ENCODE data around the gene CRYL1.

Gene CRYL1

DNA sequence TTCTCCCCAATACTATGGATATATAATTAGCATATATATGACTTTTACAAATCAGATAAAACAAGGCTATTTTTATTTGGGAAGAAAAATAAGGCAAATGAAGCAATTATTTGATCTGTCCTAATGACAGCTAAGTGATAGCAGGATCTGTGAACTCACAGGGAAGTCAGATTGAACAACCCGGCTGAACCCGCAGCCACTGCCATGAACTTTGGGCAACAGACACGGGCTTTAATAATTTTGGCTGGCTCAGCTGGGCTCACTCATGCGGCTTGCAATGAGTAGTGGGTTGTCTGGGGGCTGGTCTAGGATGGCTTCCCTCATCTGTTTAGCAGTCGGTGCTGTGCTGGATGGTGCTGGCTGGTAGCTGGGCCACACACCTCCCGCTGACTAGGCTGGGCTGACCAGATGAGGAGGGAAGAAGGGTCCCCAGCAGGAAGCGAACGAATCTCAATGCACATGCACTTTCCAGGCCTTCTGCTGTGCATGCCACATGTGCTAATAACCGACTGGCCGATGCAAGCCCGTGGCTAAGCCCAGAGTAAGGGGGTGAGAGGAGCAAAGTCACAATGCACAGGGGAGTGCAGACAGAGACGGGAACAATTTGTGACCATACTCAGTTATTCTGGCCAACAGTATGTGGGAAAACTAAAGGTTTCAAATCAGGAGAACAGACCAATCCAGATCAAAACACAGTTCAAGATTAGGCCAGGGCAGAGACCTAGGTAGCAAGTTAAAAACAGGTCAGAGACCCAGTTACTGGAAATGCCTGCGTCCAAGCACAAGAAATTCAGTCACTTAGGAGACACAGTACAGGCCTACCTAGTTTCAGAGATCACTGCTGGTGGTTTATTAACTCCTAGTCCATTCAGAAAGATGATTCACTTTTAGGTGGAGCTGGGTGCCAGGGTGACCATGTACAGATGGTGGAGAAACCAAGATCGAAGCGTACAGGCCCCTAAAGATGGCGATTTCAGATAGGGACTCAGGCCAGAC, 22.3 kb downstream of the CRYL1 start:
- no peak for DNase-seq (ENCODE audit: low read depth)
- TF ChIP-seq, protein P1, sequence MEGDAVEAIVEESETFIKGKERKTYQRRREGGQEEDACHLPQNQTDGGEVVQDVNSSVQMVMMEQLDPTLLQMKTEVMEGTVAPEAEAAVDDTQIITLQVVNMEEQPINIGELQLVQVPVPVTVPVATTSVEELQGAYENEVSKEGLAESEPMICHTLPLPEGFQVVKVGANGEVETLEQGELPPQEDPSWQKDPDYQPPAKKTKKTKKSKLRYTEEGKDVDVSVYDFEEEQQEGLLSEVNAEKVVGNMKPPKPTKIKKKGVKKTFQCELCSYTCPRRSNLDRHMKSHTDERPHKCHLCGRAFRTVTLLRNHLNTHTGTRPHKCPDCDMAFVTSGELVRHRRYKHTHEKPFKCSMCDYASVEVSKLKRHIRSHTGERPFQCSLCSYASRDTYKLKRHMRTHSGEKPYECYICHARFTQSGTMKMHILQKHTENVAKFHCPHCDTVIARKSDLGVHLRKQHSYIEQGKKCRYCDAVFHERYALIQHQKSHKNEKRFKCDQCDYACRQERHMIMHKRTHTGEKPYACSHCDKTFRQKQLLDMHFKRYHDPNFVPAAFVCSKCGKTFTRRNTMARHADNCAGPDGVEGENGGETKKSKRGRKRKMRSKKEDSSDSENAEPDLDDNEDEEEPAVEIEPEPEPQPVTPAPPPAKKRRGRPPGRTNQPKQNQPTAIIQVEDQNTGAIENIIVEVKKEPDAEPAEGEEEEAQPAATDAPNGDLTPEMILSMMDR (conservative IDR thresholded peaks at IDR 0.05; ENCODE audit: control insufficient read depth, insufficient read depth, low read depth, low read length): no peak
- no peak overlapping the region for H3K4me3 ChIP-seq (ENCODE audit: control insufficient read depth, low read depth, low read length)

DNA sequence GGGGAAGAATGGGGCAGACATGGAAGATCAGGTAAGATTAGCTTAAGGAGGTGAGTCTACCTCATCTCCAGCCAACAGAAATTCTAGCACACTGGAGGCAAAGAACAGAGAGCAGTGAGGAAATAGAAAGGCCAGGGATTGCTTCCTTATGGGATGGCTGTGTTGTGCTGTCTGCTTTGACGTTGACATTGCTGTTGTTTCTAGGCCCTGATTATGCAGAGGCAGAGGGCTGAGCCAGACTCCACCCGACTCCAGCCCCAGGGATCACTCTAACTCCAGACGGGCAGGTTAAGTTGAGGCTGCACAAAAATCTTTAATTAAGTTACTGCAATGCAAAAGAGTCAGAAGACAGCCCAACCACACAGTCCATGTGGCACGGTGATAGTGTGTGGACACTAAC, 24.1 kb downstream of the CRYL1 start:
- TF ChIP-seq, protein P1 (conservative IDR thresholded peaks at IDR 0.05; ENCODE audit: control insufficient read depth, insufficient read depth, low read depth, low read length): no peak
- DNase-seq (ENCODE audit: low read depth): no peak
- no peak overlapping the region for H3K4me3 ChIP-seq (ENCODE audit: control insufficient read depth, low read depth, low read length)

DNA sequence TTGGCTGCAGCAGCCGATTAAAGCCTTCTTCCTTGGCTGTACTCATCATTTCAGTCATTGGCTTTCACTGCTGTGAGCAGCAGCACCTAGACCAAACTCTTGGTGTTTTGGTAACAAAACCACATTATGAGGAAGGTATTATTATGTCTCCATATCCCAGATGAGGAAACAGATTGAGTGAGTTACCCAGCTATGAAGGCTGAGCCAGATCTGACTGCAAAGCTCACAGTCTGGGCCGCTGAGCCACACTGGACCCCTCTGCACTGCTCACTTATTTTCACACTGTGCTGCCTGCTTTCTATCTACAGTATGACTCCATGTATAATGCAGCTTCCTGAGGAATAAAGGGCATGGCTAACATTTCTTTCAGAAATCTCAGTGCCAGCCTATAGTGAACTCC, 24.5 kb downstream of the CRYL1 start:
- DNase-seq (ENCODE audit: low read depth): no peak
- H3K4me3 ChIP-seq (ENCODE audit: control insufficient read depth, low read depth, low read length): no peak overlapping the region
- TF ChIP-seq, protein P1 (conservative IDR thresholded peaks at IDR 0.05; ENCODE audit: control insufficient read depth, insufficient read depth, low read depth, low read length): no peak

DNA sequence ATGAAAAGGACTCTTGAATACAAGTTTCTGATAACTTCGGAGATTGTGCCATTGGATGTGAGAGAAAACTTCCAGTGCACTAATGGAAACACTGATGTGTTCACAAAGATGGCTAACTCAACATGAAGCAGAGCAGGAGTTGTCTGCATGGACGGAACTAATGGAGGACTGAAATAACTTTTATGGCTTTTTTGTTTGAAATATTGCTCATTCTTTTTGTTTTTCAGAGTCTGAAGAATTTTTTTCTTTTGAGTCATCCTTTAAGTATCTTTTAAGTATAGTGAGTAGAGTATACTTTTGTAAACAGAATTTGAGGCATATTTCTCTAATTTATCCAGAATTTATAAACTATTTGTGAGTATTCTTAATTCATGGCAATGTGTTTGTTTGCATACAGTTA, 25.7 kb downstream of the CRYL1 start:
- no peak overlapping the region for H3K4me3 ChIP-seq (ENCODE audit: control insufficient read depth, low read depth, low read length)
- no peak for DNase-seq (ENCODE audit: low read depth)
- TF ChIP-seq, protein P1 (conservative IDR thresholded peaks at IDR 0.05; ENCODE audit: control insufficient read depth, insufficient read depth, low read depth, low read length): no peak

DNA sequence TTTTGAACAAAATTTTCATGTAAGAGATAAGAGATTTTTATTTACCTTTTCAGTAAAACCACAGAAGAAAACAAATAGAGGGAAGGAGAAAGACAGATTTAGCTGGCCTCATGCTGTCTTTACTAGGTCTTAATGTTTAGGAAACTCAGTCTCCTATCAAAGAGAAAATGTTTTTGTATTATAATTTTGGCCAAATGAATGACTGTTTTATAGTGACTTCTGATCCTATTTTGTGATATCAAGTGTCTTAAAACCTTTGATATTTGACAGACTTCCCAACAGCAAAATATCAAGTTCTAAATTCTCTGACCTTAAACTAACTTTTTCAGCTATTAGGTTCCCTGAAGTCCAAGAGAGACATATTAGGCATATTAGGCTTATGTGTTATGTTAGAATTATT, 27.0 kb downstream of the CRYL1 start:
- H3K4me3 ChIP-seq (ENCODE audit: control insufficient read depth, low read depth, low read length): no peak overlapping the region
- TF ChIP-seq, protein P1 (conservative IDR thresholded peaks at IDR 0.05; ENCODE audit: control insufficient read depth, insufficient read depth, low read depth, low read length): no peak
- no peak for DNase-seq (ENCODE audit: low read depth)

DNA sequence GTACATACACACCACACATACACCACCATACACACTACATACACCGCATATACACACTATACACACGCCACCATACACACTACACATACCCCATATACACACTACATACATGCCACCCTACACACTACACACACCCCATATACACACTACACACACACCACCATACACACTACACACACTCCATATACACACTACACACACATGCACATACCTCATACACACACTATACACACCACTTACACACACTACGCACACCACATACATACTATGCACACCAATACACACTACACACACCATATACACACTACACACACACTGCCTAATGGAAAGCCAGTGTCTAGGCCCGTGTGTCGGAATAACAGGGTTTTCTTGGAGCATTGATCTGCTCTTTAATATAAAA, 27.5 kb downstream of the CRYL1 start:
- no peak overlapping the region for H3K4me3 ChIP-seq (ENCODE audit: control insufficient read depth, low read depth, low read length)
- TF ChIP-seq, protein P1 (conservative IDR thresholded peaks at IDR 0.05; ENCODE audit: control insufficient read depth, insufficient read depth, low read depth, low read length): no peak

More for the DNA sequence above, 27.5 kb downstream of the CRYL1 start:
- DNase-seq (ENCODE audit: low read depth): no peak

All from fibroblast of mammary gland (primary cell).